GM12878 (cell line): ENCODE data around the gene TECTB.
"Not testable (repeated sequence)": the region's sequence is repeated elsewhere in the genome, so short reads cannot be mapped to it uniquely, and the experiment has no call there.

Experiments used
- EZH2 ChIP-seq: IDR thresholded peaks from 2 replicates; pipeline ENCODE4 v1.6.1; 2012; ENCODE audit warnings: low read depth, mild to moderate bottlenecking, control low read depth, inconsistent platforms, low read length, borderline replicate concordance; ENCODE audit not compliant: control insufficient read depth
- POLR2A ChIP-seq: IDR thresholded peaks from 2 replicates; pipeline ENCODE4 v1.6.1; 2011; ENCODE audit warnings: low read depth, mild to moderate bottlenecking, low read length
- YBX1 ChIP-seq: fragments of 450-650 bp; IDR thresholded peaks from 2 replicates; pipeline ENCODE4 v1.6.1; 2016; ENCODE audit warnings: antibody characterized with exemption

DNA sequence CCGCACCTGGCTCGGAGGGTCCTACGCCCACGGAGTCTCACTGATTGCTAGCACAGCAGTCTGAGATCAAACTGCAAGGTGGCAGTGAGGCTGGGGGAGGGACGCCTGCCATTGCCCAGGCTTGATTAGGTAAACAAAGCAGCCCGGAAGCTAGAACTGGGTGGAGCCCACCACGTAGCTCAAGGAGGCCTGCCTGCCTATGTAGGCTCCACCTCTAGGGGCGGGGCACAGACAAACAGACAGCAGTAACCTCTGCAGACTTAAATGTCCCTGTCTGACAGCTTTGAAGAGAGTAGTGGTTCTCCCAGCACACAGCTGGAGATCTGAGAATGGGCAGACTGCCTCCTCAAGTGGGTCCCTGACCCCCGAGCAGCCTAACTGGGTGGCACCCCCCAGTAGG, 32.0 kb upstream of the TECTB start:
- not testable (repeated sequence) for TF ChIP-seq YBX1, POLR2A, EZH2
